CD14-positive monocyte (primary cell): ENCODE measurements around the gene PLCD1. TPM values are rescaled to one million over a fixed set of nuclear protein-coding genes. Genes with fewer than 3 reads are reported as not detected.

ENCODE experiments used
- DNase-seq, 3 donors: peaks; one replicate each; pipeline ENCODE4 v3.0.0-alpha.2; 2011 to 2022
- H2AFZ ChIP-seq: 2 replicates; pipeline ENCODE4 v1.6.0; 2012; ENCODE audit warnings: mild to moderate bottlenecking, low read depth, low read length, inconsistent platforms; ENCODE audit not compliant: insufficient read depth, poor library complexity, severe bottlenecking
- H3K27ac ChIP-seq, 2 donors: 1 replicate in 1 of 2; 2 replicates in 1 of 2; pipeline ENCODE4 v1.5.1; 2012 to 2013; ENCODE audit warnings: low read length in 2 of 2, control low read depth in 1 of 2, inconsistent platforms in 1 of 2, low read depth in 1 of 2, mild to moderate bottlenecking in 1 of 2
- H3K27me3 ChIP-seq, 2 donors: one replicate each; pipeline versions ENCODE4 v1.6.0 to v1.6.1; 2011 to 2013; ENCODE audit warnings: low read length in 2 of 2; ENCODE audit not compliant: control insufficient read depth in 2 of 2, insufficient read depth in 2 of 2
- H3K36me3 ChIP-seq, 2 donors: replicated peaks in 1 of 2; 1 replicate in 1 of 2; 2 replicates in 1 of 2; pipeline versions ENCODE4 v1.5.1 to v1.6.1; 2012 to 2013; ENCODE audit warnings: low read length in 2 of 2, control low read depth in 1 of 2, inconsistent platforms in 1 of 2, mild to moderate bottlenecking in 1 of 2; ENCODE audit not compliant: insufficient read depth in 2 of 2, control insufficient read depth in 1 of 2
- H3K4me1 ChIP-seq, 2 donors: 1 replicate in 1 of 2; 2 replicates in 1 of 2; pipeline versions ENCODE4 v1.5.1 to v1.6.1; 2012 to 2013; ENCODE audit warnings: low read length in 2 of 2, control low read depth in 1 of 2, inconsistent platforms in 1 of 2, mild to moderate bottlenecking in 1 of 2, moderate library complexity in 1 of 2; ENCODE audit not compliant: insufficient read depth in 2 of 2, control insufficient read depth in 1 of 2
- H3K4me2 ChIP-seq: replicated peaks from 2 replicates; pipeline ENCODE3; 2012; ENCODE audit warnings: low read length, moderate library complexity, mild to moderate bottlenecking; ENCODE audit not compliant: poor library complexity, severe bottlenecking; ENCODE audit errors: extremely low read depth
- H3K4me3 ChIP-seq, 3 experiments: fragments of 200-600 bp in 1 of 3; sonication (generic) in 1 of 3; replicated peaks in 1 of 3; 1 replicate in 2 of 3; 2 replicates in 1 of 3; pipeline ENCODE4 v1.5.1; 2011 to 2013; ENCODE audit warnings: low read length in 3 of 3, mild to moderate bottlenecking in 3 of 3, control low read depth in 2 of 3, low read depth in 2 of 3, inconsistent platforms in 1 of 3, moderate library complexity in 1 of 3
- H3K79me2 ChIP-seq: 2 replicates; pipeline ENCODE4 v1.6.0; 2012; ENCODE audit warnings: mild to moderate bottlenecking, control low read depth, inconsistent platforms, low read length, moderate library complexity; ENCODE audit not compliant: insufficient read depth
- H3K9ac ChIP-seq: 2 replicates; pipeline ENCODE4 v1.6.0; 2017; ENCODE audit warnings: low read length, mild to moderate bottlenecking; ENCODE audit not compliant: insufficient read depth, poor library complexity, severe bottlenecking
- H3K9me3 ChIP-seq, 2 donors: replicated peaks in 1 of 2; 1 replicate in 1 of 2; 2 replicates in 1 of 2; pipeline versions ENCODE4 v1.5.1 to v1.6.1; 2012 to 2013; ENCODE audit warnings: low read length in 2 of 2, control low read depth in 1 of 2; ENCODE audit not compliant: control insufficient read depth in 1 of 2, insufficient read depth in 1 of 2
- H4K20me1 ChIP-seq: 2 replicates; pipeline ENCODE4 v1.6.0; 2012; ENCODE audit warnings: mild to moderate bottlenecking, low read length, control low read depth, moderate library complexity; ENCODE audit not compliant: insufficient read depth
- H3K27ac Mint-ChIP-seq, 7 donors: one replicate each; pipeline ENCODE4 v1.8.0; 2020; ENCODE audit warnings: mild to moderate bottlenecking in 7 of 7, mixed read lengths in 7 of 7, moderate library complexity in 6 of 7, inconsistent platforms in 2 of 7
- H3K27me3 Mint-ChIP-seq, 3 donors: one replicate each; pipeline ENCODE4 v1.8.0; 2021 to 2022; ENCODE audit warnings: low read depth in 3 of 3, mild to moderate bottlenecking in 3 of 3, mixed read lengths in 3 of 3, moderate library complexity in 3 of 3, inconsistent platforms in 1 of 3
- H3K36me3 Mint-ChIP-seq, 2 donors: one replicate each; pipeline ENCODE4 v1.8.0; 2020; ENCODE audit warnings: mixed read lengths in 2 of 2, inconsistent platforms in 1 of 2, mild to moderate bottlenecking in 1 of 2
- H3K4me1 Mint-ChIP-seq: one replicate; pipeline ENCODE4 v1.8.0; 2020; ENCODE audit warnings: mild to moderate bottlenecking, mixed read lengths
- H3K4me3 Mint-ChIP-seq, 2 donors: one replicate each; pipeline ENCODE4 v1.8.0; 2020; ENCODE audit warnings: mild to moderate bottlenecking in 2 of 2, mixed read lengths in 2 of 2, moderate library complexity in 1 of 2
- H3K9me3 Mint-ChIP-seq, 7 donors: one replicate each; pipeline ENCODE4 v1.8.0; 2020 to 2022; ENCODE audit warnings: mixed read lengths in 7 of 7, mild to moderate bottlenecking in 6 of 7, moderate library complexity in 6 of 7, inconsistent platforms in 2 of 7
- WGBS: methylation state at CpG from one replicate; pipeline ENCODE4 v1.1.5; 2013; ENCODE audit warnings: missing lambda C conversion rate; ENCODE audit not compliant: insufficient coverage; 5-methylcytosine and 5-hydroxymethylcytosine counted together
- intact Hi-C, 2 donors: fragments of 100-400 bp; cut with micrococcal nuclease; formaldehyde crosslinking; loops; one replicate each; pipeline versions ENCODE4 v1.15.0 to v1.15.1; 2023
- polyA plus RNA-seq, 3 donors: library from polyadenylated mRNA; depleted of rRNA in 1 of 3; unstranded in 2 of 3; stranded (reverse) in 1 of 3; fragments of 300-500 nt in 2 of 3; fragments of >200 nt in 1 of 3; fragmentation: Illumina TruSeq in 2 of 3; gene quantifications; 1 replicate in 2 of 3; 2 replicates in 1 of 3; pipeline ENCODE4 v1.2.3, GENCODE V29; 2012 to 2021
- TF ChIP-seq, protein P1 (sequence below): fragments of 200-600 bp; IDR thresholded peaks from one replicate; pipeline ENCODE4 v1.8.0; 2022; ENCODE audit warnings: antibody characterized with exemption, mild to moderate bottlenecking

Gene PLCD1
- polyA plus RNA-seq, 3 donors = 4.1 to 6.4 (median 6.0) TPM

DNA sequence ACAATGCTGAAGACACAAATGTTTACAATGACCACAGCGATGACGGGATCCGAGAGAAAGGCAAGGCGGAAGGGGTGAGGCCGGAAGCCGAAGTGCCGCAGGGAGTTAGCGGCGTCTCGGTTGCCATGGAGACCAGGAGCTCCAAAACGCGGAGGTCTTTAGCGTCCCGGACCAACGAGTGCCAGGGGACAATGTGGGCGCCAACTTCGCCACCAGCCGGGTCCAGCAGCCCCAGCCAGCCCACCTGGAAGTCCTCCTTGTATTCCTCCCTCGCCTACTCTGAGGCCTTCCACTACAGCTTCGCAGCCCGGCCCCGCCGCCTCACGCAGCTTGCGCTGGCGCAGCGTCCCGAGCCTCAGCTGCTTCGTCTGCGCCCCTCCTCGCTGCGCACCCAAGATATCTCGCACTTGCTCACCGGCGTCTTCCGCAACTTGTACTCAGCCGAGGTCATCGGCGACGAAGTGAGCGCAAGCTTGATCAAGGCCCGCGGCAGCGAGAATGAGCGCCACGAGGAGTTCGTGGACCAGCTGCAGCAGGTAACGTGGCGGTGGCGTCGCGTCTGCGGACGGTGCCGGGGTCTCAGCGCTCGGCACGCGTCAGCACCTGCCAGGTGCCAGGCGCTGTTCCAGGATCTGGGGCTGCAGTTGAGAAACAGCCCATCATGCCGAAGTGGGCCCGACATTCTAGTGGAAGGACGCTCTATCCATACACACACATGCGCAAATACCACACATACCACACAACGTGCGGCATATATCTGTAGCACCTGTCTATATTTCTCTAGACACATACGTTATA lies 9.9 kb upstream of the PLCD1 start, which contains the start of gene DLEC1:
DLEC1 (plus strand) TSS at position 108 of the 798 bp plus-strand sequence; CDS start at position 126, 18 bp downstream.
- Mint-ChIP-seq H3K4me3 (peak within 1 kb of the TSS; percentile 81 to 87), H3K9me3 (peaks cover 0 to 2% (median 0%) of the 10 kb centered on the region in 7 donors), H3K27me3 (peaks cover 0 to 5% (median 2%) of the 10 kb centered on the region in 3 donors), H3K36me3 (peaks cover 0 to 4% of the 10 kb centered on the region in 2 donors), H3K4me1 (peaks cover 42% of the 10 kb centered on the region), H3K27ac (peak within 1 kb of the TSS; percentile 70 to 92 (median 86))
- Histone ChIP-seq H3K27me3 (no peaks in the 10 kb centered on the region), H3K4me2 (peak within 1 kb of the TSS; percentile 90), H3K4me3 (peak within 1 kb of the TSS; percentile 42 to 77 (median 61)), H3K9ac (peak within 1 kb of the TSS; percentile 55), H3K9me3 (no peaks in the 10 kb centered on the region), H3K36me3 (no peaks in the 10 kb centered on the region), H2AFZ (peak within 1 kb of the TSS; percentile 89), H4K20me1 (no peaks in the 10 kb centered on the region), H3K4me1 (peaks cover 41 to 42% of the 10 kb centered on the region in 2 donors), H3K27ac (peak within 1 kb of the TSS; percentile 34 to 85), H3K79me2 (no peaks in the 10 kb centered on the region)
- TF ChIP-seq, protein P1, sequence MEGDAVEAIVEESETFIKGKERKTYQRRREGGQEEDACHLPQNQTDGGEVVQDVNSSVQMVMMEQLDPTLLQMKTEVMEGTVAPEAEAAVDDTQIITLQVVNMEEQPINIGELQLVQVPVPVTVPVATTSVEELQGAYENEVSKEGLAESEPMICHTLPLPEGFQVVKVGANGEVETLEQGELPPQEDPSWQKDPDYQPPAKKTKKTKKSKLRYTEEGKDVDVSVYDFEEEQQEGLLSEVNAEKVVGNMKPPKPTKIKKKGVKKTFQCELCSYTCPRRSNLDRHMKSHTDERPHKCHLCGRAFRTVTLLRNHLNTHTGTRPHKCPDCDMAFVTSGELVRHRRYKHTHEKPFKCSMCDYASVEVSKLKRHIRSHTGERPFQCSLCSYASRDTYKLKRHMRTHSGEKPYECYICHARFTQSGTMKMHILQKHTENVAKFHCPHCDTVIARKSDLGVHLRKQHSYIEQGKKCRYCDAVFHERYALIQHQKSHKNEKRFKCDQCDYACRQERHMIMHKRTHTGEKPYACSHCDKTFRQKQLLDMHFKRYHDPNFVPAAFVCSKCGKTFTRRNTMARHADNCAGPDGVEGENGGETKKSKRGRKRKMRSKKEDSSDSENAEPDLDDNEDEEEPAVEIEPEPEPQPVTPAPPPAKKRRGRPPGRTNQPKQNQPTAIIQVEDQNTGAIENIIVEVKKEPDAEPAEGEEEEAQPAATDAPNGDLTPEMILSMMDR = no peak
- intact Hi-C loops = no loop called here
- whole genome bisulfite sequencing = 1% methylated on average over 67 of the region's 67 CpGs
- DNase-seq = peak; percentile 76 to 79 (median 77)

DNA sequence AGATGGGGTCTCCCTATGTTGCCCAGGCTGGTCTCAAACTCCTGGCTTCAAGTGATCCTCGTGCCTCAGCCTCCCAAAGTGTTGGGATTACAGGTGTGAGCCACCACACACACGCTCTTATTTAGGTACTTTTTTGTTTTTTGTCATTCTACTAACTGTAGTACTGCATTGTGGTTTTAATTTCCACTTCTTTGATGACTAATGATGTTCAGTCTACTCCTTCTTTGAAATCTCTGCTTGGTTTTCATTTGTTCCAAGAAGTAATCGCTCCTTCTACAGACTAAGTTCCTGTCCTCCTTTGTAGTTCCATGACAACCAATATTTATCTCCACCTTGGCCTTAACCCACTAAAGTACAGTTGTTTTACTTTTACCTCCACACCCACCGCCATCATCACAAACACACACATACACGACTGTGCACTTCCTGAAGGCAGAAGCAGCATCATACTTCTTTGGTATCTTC lies 9.0 kb upstream of the PLCD1 start:
- peaks cover 36% of the 10 kb centered on the region for H3K4me1 Mint-ChIP-seq
- H3K4me1 ChIP-seq = peaks cover 35 to 36% of the 10 kb centered on the region in 2 donors
- H3K27me3 ChIP-seq = no peaks in the 10 kb centered on the region
- peak in 2 of 3 donors; percentile 27 to 47 for DNase-seq
- 20% methylated on average over 1 of the region's 5 CpGs for WGBS
- no peaks in the 10 kb centered on the region for H4K20me1 ChIP-seq
- H2AFZ ChIP-seq = peak overlapping the region; percentile 89
- H3K4me2 ChIP-seq = peak overlapping the region; percentile 90
- no peaks in the 10 kb centered on the region for H3K36me3 ChIP-seq
- intact Hi-C loops = no loop called here
- H3K79me2 ChIP-seq = no peaks in the 10 kb centered on the region
- H3K27ac Mint-ChIP-seq = peak overlapping the region; percentile 70 to 92 (median 85)
- peak overlapping the region; percentile 81 to 87 for H3K4me3 Mint-ChIP-seq
- H3K4me3 ChIP-seq = peak overlapping the region in 2 of 3 experiments; percentile 42 to 77
- peaks cover 0 to 4% of the 10 kb centered on the region in 2 donors for H3K36me3 Mint-ChIP-seq
- H3K9me3 Mint-ChIP-seq = peaks cover 0 to 2% (median 0%) of the 10 kb centered on the region in 7 donors
- H3K27ac ChIP-seq = peak overlapping the region in 1 of 2 donors; percentile 85
- H3K9ac ChIP-seq = peak overlapping the region; percentile 55
- TF ChIP-seq, protein P1 = no peak
- H3K27me3 Mint-ChIP-seq = peaks cover 0 to 10% (median 2%) of the 10 kb centered on the region in 3 donors
- H3K9me3 ChIP-seq = no peaks in the 10 kb centered on the region
